Skeletal muscle satellite cell (primary cell): Measurements from ENCODE around the gene PRKN.

Experiments
- H3K27me3 ChIP-seq: 2 replicates; pipeline ENCODE4 v1.7.0; 2013; ENCODE audit warnings: low read length; ENCODE audit not compliant: control insufficient read depth, insufficient read depth
- H3K36me3 ChIP-seq: 2 replicates; pipeline ENCODE4 v1.7.0; 2013; ENCODE audit warnings: mild to moderate bottlenecking, control low read depth, low read length; ENCODE audit not compliant: insufficient read depth
- H3K4me1 ChIP-seq: 2 replicates; pipeline ENCODE4 v1.7.0; 2013; ENCODE audit warnings: low read length; ENCODE audit not compliant: control insufficient read depth, insufficient read depth
- H3K4me2 ChIP-seq: 2 replicates; pipeline ENCODE4 v1.7.0; 2013; ENCODE audit warnings: mild to moderate bottlenecking, low read length
- H3K4me3 ChIP-seq: 2 replicates; pipeline ENCODE4 v1.7.0; 2013; ENCODE audit warnings: low read length
- H3K9ac ChIP-seq: 2 replicates; pipeline ENCODE4 v1.7.0; 2013; ENCODE audit warnings: mild to moderate bottlenecking, low read depth, low read length, moderate library complexity
- H3K9me3 ChIP-seq: replicated peaks from 2 replicates; pipeline ENCODE4 v1.7.0; 2013; ENCODE audit warnings: mild to moderate bottlenecking, control low read depth, low read length

The PRKN gene

DNA sequence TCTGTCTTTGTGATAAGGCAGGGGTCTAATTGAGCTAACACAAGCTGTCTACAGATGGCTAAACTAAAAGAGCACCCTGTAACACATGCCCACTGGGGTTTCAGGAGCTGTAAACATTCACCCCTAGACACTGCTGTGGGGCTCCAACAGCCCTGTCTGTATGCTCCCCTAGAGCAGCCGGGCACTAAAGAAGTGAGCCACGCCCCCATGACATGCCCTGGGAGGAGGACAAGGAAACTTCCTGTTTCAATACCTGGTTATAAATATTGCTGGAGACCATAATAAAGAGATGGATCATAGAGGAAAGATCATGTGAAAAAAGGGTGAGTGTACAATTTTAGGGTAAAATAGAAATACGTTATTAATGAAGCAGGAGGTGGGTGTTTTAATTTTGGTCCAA is 786.0 kb downstream of the PRKN start:
- Histone ChIP-seq H3K4me2 (no peak overlapping the region), H3K4me1 (no peaks in the 10 kb centered on the region), H3K9ac (no peak overlapping the region), H3K36me3 (no peaks in the 10 kb centered on the region), H3K27me3 (no peaks in the 10 kb centered on the region), H3K4me3 (no peak overlapping the region), H3K9me3 (no peaks in the 10 kb centered on the region)

DNA sequence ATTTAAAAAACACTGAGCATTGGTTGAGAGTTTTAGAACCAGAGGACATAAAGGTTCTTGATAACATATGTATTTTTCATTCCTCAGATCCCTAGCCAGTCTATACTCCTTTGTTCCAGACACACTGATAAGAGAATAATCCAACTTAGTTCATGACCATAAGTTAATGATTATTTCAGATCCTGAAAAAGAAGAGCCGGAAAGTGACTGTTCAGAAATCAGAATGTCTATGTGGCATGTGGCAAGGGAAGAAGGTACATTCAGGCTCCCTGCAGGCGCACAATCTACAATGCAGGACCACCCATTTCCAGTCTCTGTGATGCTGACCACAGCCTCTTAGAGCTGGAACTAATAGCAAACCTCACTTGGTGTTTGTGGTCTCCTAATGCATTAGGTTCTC is 787.0 kb downstream of the PRKN start:
- Histone ChIP-seq H3K27me3 (no peaks in the 10 kb centered on the region), H3K9me3 (no peaks in the 10 kb centered on the region), H3K4me3 (no peak overlapping the region), H3K4me1 (no peaks in the 10 kb centered on the region), H3K36me3 (no peaks in the 10 kb centered on the region), H3K9ac (no peak overlapping the region), H3K4me2 (no peak overlapping the region)

DNA sequence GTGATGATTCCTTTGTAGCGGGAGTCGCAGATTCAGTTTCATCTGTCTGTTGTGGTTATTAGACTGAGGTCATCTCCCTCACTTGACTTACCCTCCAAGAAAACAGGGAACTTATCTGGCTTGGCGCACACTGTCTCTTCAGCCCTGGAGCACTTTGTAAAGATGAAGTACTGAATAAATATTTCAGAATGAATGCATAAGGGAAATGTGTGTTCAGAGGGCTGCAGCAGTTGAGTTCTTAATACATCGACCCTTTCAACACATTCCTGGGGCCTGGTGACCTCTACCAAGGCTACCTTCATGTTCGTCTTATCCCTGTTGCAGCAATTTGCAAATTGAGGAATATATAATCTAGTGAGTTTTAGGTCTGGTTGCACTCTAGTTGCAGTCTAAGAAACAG is 801.2 kb downstream of the PRKN start:
- Histone ChIP-seq H3K4me1 (peaks cover 25% of the 10 kb centered on the region), H3K36me3 (no peaks in the 10 kb centered on the region), H3K9me3 (no peaks in the 10 kb centered on the region), H3K4me3 (no peak overlapping the region), H3K27me3 (no peaks in the 10 kb centered on the region), H3K9ac (no peak overlapping the region), H3K4me2 (no peak overlapping the region)

DNA sequence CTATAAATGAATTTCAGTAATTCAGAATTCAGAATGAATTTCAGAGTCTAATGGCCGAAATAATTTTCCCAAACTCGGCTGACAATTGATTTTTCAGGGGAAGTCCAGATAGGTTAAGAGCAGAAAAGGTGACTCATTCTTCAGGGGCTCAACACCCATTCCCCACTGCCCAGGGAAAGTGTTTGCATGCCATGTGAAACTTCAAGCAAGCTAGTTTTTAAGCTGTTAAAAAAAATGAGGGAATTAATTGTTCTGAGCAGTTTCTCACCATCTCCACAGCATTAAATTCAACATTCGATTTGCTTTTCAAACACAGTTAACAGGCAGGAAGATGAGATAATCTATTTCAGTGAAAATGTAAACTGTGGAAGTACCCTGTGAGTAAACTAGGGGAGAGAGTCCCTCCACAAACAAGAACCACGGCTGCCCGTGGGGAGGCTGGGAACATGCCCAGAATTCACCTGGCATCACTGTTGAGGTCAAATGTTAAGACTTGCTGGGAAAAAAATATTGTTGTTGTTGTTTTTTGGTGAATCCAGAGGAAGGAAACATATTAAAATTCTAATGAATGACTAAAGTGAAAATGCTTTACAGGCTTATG is 803.0 kb downstream of the PRKN start:
- Histone ChIP-seq H3K4me3 (no peak overlapping the region), H3K27me3 (no peaks in the 10 kb centered on the region), H3K4me1 (peaks cover 25% of the 10 kb centered on the region), H3K9me3 (no peaks in the 10 kb centered on the region), H3K9ac (no peak overlapping the region), H3K4me2 (no peak overlapping the region), H3K36me3 (no peaks in the 10 kb centered on the region)

DNA sequence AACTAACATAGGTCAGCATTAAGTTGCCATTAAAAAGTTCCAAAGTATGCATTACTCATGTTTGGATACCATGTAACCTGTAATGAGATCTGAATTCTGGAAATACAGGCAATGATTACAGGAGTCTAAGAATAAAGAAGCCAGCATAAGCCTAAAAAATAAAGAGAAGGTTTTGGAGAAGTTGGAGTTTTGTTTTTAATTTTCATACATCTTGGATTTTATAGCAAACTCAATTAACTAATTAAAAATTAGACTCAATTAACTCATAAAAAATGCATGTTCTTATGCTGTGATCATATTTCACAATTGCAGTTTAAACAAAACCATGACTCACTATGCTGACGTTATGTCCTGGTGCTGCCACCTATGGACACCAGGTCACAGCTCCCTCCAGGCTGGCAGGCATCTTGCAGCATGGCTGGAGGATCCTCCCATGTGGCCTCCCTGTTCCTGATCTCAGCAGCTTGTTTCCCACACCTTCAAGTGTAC is 804.9 kb downstream of the PRKN start:
- Histone ChIP-seq H3K4me3 (no peak overlapping the region), H3K4me2 (no peak overlapping the region), H3K9me3 (no peaks in the 10 kb centered on the region), H3K27me3 (no peaks in the 10 kb centered on the region), H3K36me3 (no peaks in the 10 kb centered on the region), H3K4me1 (peaks cover 25% of the 10 kb centered on the region), H3K9ac (no peak overlapping the region)

DNA sequence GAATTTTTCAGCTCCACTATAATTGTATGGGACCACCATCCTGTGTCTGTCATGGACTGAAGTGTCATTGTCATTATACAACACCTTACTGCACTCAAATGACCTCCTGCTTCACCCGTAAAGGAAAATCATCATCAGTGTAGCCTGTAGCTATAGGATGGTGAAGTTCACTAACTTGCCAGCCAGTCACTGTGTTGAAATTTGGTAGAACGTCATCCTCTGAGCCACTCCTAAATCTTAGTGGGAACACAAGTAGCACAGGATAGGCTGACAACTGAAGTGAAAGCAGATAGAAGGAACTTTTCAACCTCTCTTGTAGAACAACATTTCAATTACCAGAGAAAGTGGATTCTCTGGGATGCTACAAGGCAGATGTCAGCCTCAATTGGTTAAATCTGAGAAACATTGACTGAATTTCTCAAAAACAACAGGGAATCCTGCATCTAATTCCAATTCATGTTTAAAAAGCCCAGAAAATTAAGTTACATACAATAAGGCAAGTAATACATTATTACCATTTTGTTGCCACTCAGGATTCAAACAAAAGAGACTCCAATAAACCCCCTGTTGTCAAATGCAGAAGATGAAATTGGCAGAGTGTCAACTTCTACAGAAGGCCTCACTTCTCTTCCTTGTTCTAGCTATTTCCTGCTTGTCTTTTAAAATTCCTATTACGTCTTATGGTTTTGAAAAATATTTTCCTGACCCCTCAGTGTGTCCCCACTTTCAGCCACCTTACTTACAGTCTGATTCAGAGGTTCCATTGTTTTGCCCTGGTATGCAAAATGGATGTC is 805.8 kb downstream of the PRKN start:
- no peaks in the 10 kb centered on the region for H3K27me3 ChIP-seq
- no peaks in the 10 kb centered on the region for H3K36me3 ChIP-seq
- H3K4me3 ChIP-seq = no peak overlapping the region
- no peaks in the 10 kb centered on the region for H3K9me3 ChIP-seq
- peaks cover 25% of the 10 kb centered on the region for H3K4me1 ChIP-seq
- no peak overlapping the region for H3K9ac ChIP-seq
- H3K4me2 ChIP-seq = no peak overlapping the region

DNA sequence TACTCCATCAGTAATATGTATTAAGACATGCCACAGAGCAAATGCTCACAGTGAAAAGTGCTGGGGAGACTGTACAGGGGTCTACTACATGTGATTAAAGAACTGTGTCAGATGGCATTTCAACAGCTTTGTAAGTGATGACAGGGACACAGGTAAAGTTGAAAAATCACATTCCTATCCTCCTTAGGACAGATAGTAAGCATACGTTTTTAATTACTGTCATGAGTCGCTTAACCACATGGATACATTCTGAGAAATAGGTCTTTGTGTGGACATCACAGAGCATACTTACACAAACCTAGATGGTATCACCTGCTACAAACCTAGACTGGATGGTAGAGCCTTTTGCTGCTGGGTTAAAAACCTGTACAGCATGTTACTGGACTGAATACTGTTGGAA is 807.9 kb downstream of the PRKN start:
- H3K27me3 ChIP-seq = no peaks in the 10 kb centered on the region
- H3K36me3 ChIP-seq = no peaks in the 10 kb centered on the region
- H3K4me1 ChIP-seq = peaks cover 25% of the 10 kb centered on the region
- H3K4me2 ChIP-seq = no peak overlapping the region
- H3K4me3 ChIP-seq = no peak overlapping the region
- no peaks in the 10 kb centered on the region for H3K9me3 ChIP-seq
- no peak overlapping the region for H3K9ac ChIP-seq

DNA sequence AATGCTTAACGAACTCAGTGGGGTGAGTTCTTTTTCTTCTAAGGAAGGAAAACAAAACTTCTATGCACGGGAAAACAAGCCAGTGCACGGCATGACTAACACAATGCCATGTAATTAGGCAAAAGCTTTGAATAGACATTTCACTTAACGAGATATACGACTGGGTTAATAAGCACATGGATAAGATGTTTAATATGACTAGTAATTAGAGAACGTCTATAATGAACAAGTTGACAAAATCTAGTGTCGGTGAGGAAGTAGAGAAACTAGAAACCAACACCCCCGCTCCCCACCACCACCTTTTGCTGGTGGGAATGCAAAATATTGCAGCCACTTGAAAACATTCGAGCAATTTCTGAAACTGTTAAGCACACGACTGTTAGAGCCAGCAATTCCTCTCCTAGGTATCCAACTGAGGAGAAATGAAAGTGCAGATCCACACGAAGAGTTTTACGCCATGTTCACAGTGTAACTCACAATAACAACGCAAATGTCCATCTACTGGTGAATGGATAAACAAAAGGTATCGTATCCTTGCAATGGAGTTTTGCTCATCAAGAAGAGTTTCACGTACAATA is 808.8 kb downstream of the PRKN start:
- Histone ChIP-seq H3K4me3 (no peak overlapping the region), H3K9ac (no peak overlapping the region), H3K36me3 (no peaks in the 10 kb centered on the region), H3K27me3 (no peaks in the 10 kb centered on the region), H3K4me2 (no peak overlapping the region), H3K9me3 (no peaks in the 10 kb centered on the region), H3K4me1 (peaks cover 15% of the 10 kb centered on the region)

DNA sequence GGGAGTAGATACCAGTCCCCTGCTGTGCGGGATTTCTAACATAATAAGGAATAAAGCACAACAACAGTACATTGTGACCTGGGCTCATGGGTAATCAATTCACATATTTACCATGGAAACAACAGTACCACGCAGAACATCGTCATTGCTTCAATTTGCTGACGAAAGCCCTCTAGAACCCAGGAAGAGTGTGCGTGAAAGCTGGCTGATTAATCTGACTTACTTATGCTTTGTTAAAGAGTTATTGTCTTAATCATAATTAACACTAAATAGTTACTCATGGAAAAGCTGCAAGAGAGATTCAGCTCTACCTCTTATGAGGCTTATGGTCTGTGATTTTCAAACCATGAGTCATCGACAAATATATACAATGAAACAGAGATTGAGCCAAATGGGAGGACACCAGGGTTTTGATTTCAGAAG is 809.4 kb downstream of the PRKN start:
- no peak overlapping the region for H3K4me3 ChIP-seq
- no peak overlapping the region for H3K4me2 ChIP-seq
- H3K9ac ChIP-seq = no peak overlapping the region
- H3K36me3 ChIP-seq = no peaks in the 10 kb centered on the region
- H3K4me1 ChIP-seq = peaks cover 13% of the 10 kb centered on the region
- no peaks in the 10 kb centered on the region for H3K27me3 ChIP-seq
- H3K9me3 ChIP-seq = no peaks in the 10 kb centered on the region

DNA sequence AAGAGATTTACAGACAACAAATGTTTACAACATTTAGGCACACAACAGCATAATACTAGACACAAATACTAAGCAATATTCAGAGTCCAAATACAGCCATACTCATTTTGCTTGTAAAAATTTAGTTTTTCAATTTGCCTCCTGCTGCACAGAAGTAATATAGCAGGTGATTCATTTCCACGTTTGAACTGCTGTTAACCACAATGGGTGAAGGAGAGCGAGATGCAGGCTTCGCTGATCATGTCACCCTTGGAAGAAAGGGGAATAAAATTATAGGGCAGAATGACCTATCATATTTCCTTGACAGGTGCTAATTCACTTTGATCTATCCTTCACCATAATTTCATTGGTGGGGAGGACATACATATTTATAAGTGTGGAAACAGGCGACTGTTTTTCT is 809.9 kb downstream of the PRKN start:
- no peaks in the 10 kb centered on the region for H3K27me3 ChIP-seq
- H3K36me3 ChIP-seq = no peaks in the 10 kb centered on the region
- no peaks in the 10 kb centered on the region for H3K9me3 ChIP-seq
- H3K4me3 ChIP-seq = no peak overlapping the region
- no peak overlapping the region for H3K4me2 ChIP-seq
- H3K9ac ChIP-seq = no peak overlapping the region
- peaks cover 9% of the 10 kb centered on the region for H3K4me1 ChIP-seq

DNA sequence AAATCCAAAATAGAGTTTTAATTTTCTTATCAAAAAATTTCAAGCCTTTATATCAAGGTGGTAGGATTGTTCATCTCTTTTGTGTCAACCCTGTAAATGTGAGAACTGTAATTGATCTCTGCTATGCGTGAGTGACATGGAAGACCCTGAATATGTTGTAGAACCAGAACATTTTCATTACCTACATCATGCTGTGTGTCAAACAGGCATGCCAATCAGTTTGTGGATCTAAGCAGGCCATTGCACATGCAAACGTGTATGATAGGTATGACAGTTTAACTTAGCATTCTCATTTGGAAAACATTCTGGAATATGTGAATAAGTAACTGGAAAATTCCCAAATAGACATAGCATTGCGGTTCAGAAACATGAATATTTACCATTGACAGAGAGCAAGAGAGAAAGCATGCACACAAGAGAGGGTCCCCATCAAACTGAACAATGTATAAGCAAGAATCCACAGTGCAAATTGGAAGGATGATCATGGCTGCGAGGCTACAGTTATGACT is 812.1 kb downstream of the PRKN start:
- no peak overlapping the region for H3K4me3 ChIP-seq
- no peaks in the 10 kb centered on the region for H3K36me3 ChIP-seq
- H3K4me2 ChIP-seq = no peak overlapping the region
- H3K9ac ChIP-seq = no peak overlapping the region
- no peaks in the 10 kb centered on the region for H3K4me1 ChIP-seq
- no peaks in the 10 kb centered on the region for H3K9me3 ChIP-seq
- H3K27me3 ChIP-seq = no peaks in the 10 kb centered on the region
